Measurements from ENCODE around the gene OR5K2. TPM values are rescaled to one million over a fixed set of nuclear protein-coding genes. Genes with fewer than 3 reads are reported as not detected.

OR5K2 gene
- total RNA-seq, 1 donor from 2014 or later = not detected

GRCh38 chr3:98534168-98534567, 36.7 kb downstream of the OR5K2 start:
- Histone ChIP-seq H3K4me1 (no peaks in the 10 kb centered on the region), H3K9me3 (replicated peaks) (no peaks in the 10 kb centered on the region)
- intact Hi-C loops (cut with micrococcal nuclease) = no loop called here

GRCh38 chr3:98534734-98535133, 37.3 kb downstream of the OR5K2 start:
- H3K27me3 ChIP-seq (ENCODE audit: low read depth) = no peaks in the 10 kb centered on the region
- DNase-seq = no peak
- H3K4me1 ChIP-seq = no peaks in the 10 kb centered on the region
- no peak overlapping the region for H3K4me3 ChIP-seq
- H3K36me3 ChIP-seq = no peaks in the 10 kb centered on the region
- TF ChIP-seq CTCF (IDR thresholded peaks at IDR 0.05; ENCODE audit: borderline replicate concordance) = no peak
- intact Hi-C loops (cut with micrococcal nuclease) = no loop called here
- no peaks in the 10 kb centered on the region for H3K9me3 ChIP-seq (replicated peaks)
- no peak overlapping the region for H3K27ac ChIP-seq (replicated peaks)

More at GRCh38 chr3:98534168-98534567, 36.7 kb downstream of the OR5K2 start:
- no peak for DNase-seq
- Histone ChIP-seq H3K36me3 (no peaks in the 10 kb centered on the region), H3K27ac (replicated peaks) (no peak overlapping the region), H3K4me3 (no peak overlapping the region), H3K27me3 (ENCODE audit: low read depth) (no peaks in the 10 kb centered on the region)
- no peak for TF ChIP-seq CTCF (IDR thresholded peaks at IDR 0.05; ENCODE audit: borderline replicate concordance)

GRCh38 chr3:98536456-98537017, 39.1 kb downstream of the OR5K2 start:
- TF ChIP-seq CTCF (IDR thresholded peaks at IDR 0.05; ENCODE audit: borderline replicate concordance) = no peak
- Histone ChIP-seq H3K27me3 (ENCODE audit: low read depth) (no peaks in the 10 kb centered on the region), H3K27ac (replicated peaks) (no peak overlapping the region), H3K36me3 (no peaks in the 10 kb centered on the region), H3K9me3 (replicated peaks) (no peaks in the 10 kb centered on the region), H3K4me3 (no peak overlapping the region), H3K4me1 (no peaks in the 10 kb centered on the region)
- intact Hi-C loops (cut with micrococcal nuclease) = no loop called here
- no peak for DNase-seq

GRCh38 chr3:98540346-98540745, 42.9 kb downstream of the OR5K2 start:
- Histone ChIP-seq H3K4me3 (no peak overlapping the region), H3K27me3 (ENCODE audit: low read depth) (no peaks in the 10 kb centered on the region), H3K9me3 (replicated peaks) (no peaks in the 10 kb centered on the region), H3K4me1 (no peaks in the 10 kb centered on the region), H3K27ac (replicated peaks) (no peak overlapping the region), H3K36me3 (no peaks in the 10 kb centered on the region)
- no peak for TF ChIP-seq CTCF (IDR thresholded peaks at IDR 0.05; ENCODE audit: borderline replicate concordance)
- intact Hi-C loops (cut with micrococcal nuclease) = no loop called here
- DNase-seq = no peak

GRCh38 chr3:98541695-98542094, 44.2 kb downstream of the OR5K2 start:
- Histone ChIP-seq H3K4me1 (no peaks in the 10 kb centered on the region), H3K9me3 (replicated peaks) (no peaks in the 10 kb centered on the region), H3K27me3 (ENCODE audit: low read depth) (no peaks in the 10 kb centered on the region), H3K27ac (replicated peaks) (no peak overlapping the region), H3K4me3 (no peak overlapping the region), H3K36me3 (no peaks in the 10 kb centered on the region)
- no peak for DNase-seq
- no peak for TF ChIP-seq CTCF (IDR thresholded peaks at IDR 0.05; ENCODE audit: borderline replicate concordance)
- intact Hi-C loops (cut with micrococcal nuclease) = no loop called here
